Activated T-helper 2 cell treated with anti-CD3 and anti-CD28 coated beads, Interferon-gamma antibody, Interleukin-2, Interleukin-4, amounts not matched to agents 10 μg/mL and 5 μg/mL and 100 μg/mL, durations not matched to agents 14 hours and 24 hours and 36 hours (primary cell): Measurements from ENCODE around the gene PALLD. TPM values are rescaled to one million over a fixed set of nuclear protein-coding genes. Genes with fewer than 3 reads are reported as not detected.
A peak's percentile ranks its signal among the peaks of the same experiment; 100 is the strongest.

ENCODE experiments used
- DNase-seq: peaks from one replicate; pipeline ENCODE4 v3.0.0; 2021; ENCODE audit warnings: low spot score
- H3K27ac Mint-ChIP-seq: one replicate; pipeline ENCODE4 v1.8.0; 2021; ENCODE audit warnings: mixed read lengths
- H3K27me3 Mint-ChIP-seq: one replicate; pipeline ENCODE4 v1.8.0; 2021; ENCODE audit warnings: low read depth, mixed read lengths
- H3K36me3 Mint-ChIP-seq: one replicate; pipeline ENCODE4 v1.8.0; 2021; ENCODE audit warnings: low read depth, mixed read lengths
- H3K4me1 Mint-ChIP-seq: one replicate; pipeline ENCODE4 v1.8.0; 2021; ENCODE audit warnings: low read depth, mixed read lengths
- H3K4me3 Mint-ChIP-seq: one replicate; pipeline ENCODE4 v1.8.0; 2021; ENCODE audit warnings: low read depth, mild to moderate bottlenecking, moderate library complexity, mixed read lengths
- H3K9me3 Mint-ChIP-seq: one replicate; pipeline ENCODE4 v1.8.0; 2021; ENCODE audit warnings: mixed read lengths
- intact Hi-C: fragments of 100-400 bp; cut with micrococcal nuclease; formaldehyde crosslinking; loops from one replicate; pipeline ENCODE4 v1.15.1; 2023
- total RNA-seq: library from RNA; stranded (reverse); gene quantifications from 2 replicates; pipeline ENCODE4 v1.2.3, GENCODE V29; 2022

Gene PALLD
- total RNA-seq, 1 donor from 2014 or later = 19.8 TPM

- peaks cover 17% of the 10 kb centered on the region for H3K36me3 Mint-ChIP-seq
- peaks cover 4% of the 10 kb centered on the region for H3K9me3 Mint-ChIP-seq
- H3K27me3 Mint-ChIP-seq = peaks cover 25% of the 10 kb centered on the region
- peaks cover 45% of the 10 kb centered on the region for H3K4me1 Mint-ChIP-seq
- peak; percentile 41 for DNase-seq
- H3K4me3 Mint-ChIP-seq = peak overlapping the region; percentile 91
- peak overlapping the region; percentile 88 for H3K27ac Mint-ChIP-seq
- intact Hi-C loops = loop anchor here (1.0 kb wide), 2 partner anchors 29 to 163 kb away; partner anchors contain the start of gene DDX60
Measured at GRCh38 chr4:168480931-168481611, 15.8 kb upstream of the PALLD start.

DNA sequence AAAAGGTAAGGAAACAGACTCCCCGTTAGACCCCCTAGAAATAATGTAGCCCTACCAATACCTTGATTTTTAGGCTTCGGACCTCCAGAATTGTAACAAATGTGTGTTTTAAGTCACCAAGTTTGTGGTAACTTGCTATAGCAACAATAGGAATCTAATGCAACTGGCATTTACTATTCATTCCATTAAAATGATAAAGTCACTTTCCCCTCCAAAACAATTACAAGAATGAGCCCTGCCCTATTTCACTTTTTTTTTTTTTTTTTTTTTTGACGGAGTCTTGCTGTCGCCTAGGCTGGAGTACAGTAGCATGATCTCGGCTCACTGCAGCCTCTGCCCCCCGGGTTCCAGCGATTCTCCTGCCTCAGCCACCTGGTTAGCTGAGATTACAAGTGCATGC, 13.0 kb upstream of the PALLD start:
- Mint-ChIP-seq H3K27me3 (peaks cover 12% of the 10 kb centered on the region), H3K36me3 (peaks cover 7% of the 10 kb centered on the region), H3K9me3 (peaks cover 4% of the 10 kb centered on the region), H3K4me1 (peaks cover 39% of the 10 kb centered on the region), H3K4me3 (no peak overlapping the region), H3K27ac (no peak overlapping the region)
- DNase-seq = no peak
- intact Hi-C loops = no loop called here

GRCh38 chr4:168484626-168485025, 12.2 kb upstream of the PALLD start:
- Mint-ChIP-seq H3K27ac (no peak overlapping the region), H3K36me3 (peaks cover 4% of the 10 kb centered on the region), H3K27me3 (peaks cover 8% of the 10 kb centered on the region), H3K4me1 (peaks cover 35% of the 10 kb centered on the region), H3K9me3 (peaks cover 4% of the 10 kb centered on the region), H3K4me3 (no peak overlapping the region)
- no peak for DNase-seq
- intact Hi-C loops = no loop called here

- Mint-ChIP-seq H3K4me1 (peaks cover 34% of the 10 kb centered on the region), H3K4me3 (no peak overlapping the region), H3K9me3 (peaks cover 4% of the 10 kb centered on the region), H3K36me3 (peaks cover 4% of the 10 kb centered on the region), H3K27ac (no peak overlapping the region), H3K27me3 (peaks cover 8% of the 10 kb centered on the region)
- DNase-seq = no peak
- intact Hi-C loops = no loop called here
Measured at GRCh38 chr4:168485156-168485910, 11.5 kb upstream of the PALLD start.

GRCh38 chr4:168486912-168487281, 10.0 kb upstream of the PALLD start:
- H3K4me1 Mint-ChIP-seq = peaks cover 20% of the 10 kb centered on the region
- no peak overlapping the region for H3K4me3 Mint-ChIP-seq
- H3K27ac Mint-ChIP-seq = no peak overlapping the region
- peaks cover 3% of the 10 kb centered on the region for H3K9me3 Mint-ChIP-seq
- DNase-seq = no peak
- peaks cover 3% of the 10 kb centered on the region for H3K36me3 Mint-ChIP-seq
- H3K27me3 Mint-ChIP-seq = peaks cover 11% of the 10 kb centered on the region
- intact Hi-C loops = no loop called here

GRCh38 chr4:168487282-168488035, 9.4 kb upstream of the PALLD start:
- Mint-ChIP-seq H3K27ac (no peak overlapping the region), H3K9me3 (no peaks in the 10 kb centered on the region), H3K4me1 (peaks cover 14% of the 10 kb centered on the region), H3K27me3 (peaks cover 6% of the 10 kb centered on the region), H3K4me3 (no peak overlapping the region), H3K36me3 (no peaks in the 10 kb centered on the region)
- intact Hi-C loops = no loop called here
- no peak for DNase-seq

DNA sequence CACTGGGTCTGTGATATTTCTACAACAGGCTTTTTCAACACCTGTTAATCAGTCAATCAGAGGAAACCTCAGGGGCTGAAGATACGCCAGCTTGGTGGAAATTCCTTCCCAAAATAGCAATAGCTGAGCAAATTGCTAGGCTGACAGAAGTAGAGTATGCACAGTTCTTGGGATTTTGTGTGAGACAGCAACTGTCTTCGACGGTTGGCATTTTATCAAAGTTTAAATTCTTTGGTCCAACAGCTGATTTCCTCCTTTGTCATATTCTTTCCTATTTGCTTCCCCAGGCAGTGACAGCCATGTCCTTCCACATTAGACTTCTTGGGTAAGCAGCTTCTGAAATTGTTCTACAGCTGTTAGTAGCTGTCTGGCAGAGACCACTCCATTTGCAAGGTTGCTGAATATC, 8.0 kb upstream of the PALLD start:
- intact Hi-C loops = no loop called here
- Mint-ChIP-seq H3K27me3 (peaks cover 9% of the 10 kb centered on the region), H3K4me1 (peaks cover 7% of the 10 kb centered on the region), H3K36me3 (no peaks in the 10 kb centered on the region), H3K27ac (no peak overlapping the region), H3K9me3 (no peaks in the 10 kb centered on the region), H3K4me3 (no peak overlapping the region)
- no peak for DNase-seq

GRCh38 chr4:168489616-168490015, 7.2 kb upstream of the PALLD start:
- H3K27ac Mint-ChIP-seq = no peak overlapping the region
- H3K36me3 Mint-ChIP-seq = no peaks in the 10 kb centered on the region
- H3K4me1 Mint-ChIP-seq = peaks cover 7% of the 10 kb centered on the region
- H3K4me3 Mint-ChIP-seq = no peak overlapping the region
- peaks cover 12% of the 10 kb centered on the region for H3K27me3 Mint-ChIP-seq
- H3K9me3 Mint-ChIP-seq = no peaks in the 10 kb centered on the region
- DNase-seq = no peak
- intact Hi-C loops = no loop called here

DNA sequence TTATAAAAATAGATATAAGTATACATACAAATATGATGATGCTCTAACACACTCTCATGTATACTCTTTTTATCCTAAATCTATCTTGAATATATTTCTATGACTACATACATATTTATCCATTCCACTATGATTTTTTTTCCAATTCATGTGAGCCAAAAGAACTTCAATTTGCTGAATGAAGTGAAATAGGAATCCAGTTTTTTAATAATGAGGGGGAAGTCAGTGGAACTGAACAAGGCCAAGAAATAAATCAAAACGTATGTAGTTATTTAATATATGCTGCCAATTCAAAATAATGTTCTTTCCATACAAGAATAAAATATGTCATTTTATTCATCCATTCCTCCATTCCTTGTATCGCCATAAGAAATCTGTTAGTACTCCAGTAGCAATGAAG, 6.1 kb upstream of the PALLD start:
- H3K9me3 Mint-ChIP-seq = no peaks in the 10 kb centered on the region

DNA sequence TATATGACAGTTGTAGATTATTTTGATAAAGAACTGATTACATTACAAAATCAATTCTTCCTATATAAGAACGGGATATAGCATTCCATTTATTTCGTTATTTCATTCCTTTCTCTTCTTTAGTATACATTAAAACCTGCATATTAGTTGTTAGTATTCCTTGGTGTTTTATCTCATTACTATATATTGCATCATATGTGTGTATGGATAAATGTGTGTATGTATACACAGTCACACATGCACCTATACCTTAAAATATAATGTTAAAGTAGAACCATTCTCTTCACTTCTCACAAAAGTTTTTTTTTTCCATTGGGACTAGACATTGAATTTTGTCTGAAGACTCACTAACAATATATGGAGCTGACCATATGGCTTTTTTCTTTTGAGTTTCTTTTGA, 5.3 kb upstream of the PALLD start:
- intact Hi-C loops = no loop called here
- Mint-ChIP-seq H3K36me3 (no peaks in the 10 kb centered on the region), H3K4me1 (peaks cover 7% of the 10 kb centered on the region), H3K9me3 (no peaks in the 10 kb centered on the region), H3K27me3 (peaks cover 19% of the 10 kb centered on the region), H3K4me3 (no peak overlapping the region), H3K27ac (no peak overlapping the region)
- DNase-seq = no peak

More for the DNA sequence above, 6.1 kb upstream of the PALLD start:
- no peak overlapping the region for H3K27ac Mint-ChIP-seq
- no peaks in the 10 kb centered on the region for H3K36me3 Mint-ChIP-seq
- peaks cover 7% of the 10 kb centered on the region for H3K4me1 Mint-ChIP-seq
- H3K27me3 Mint-ChIP-seq = peaks cover 16% of the 10 kb centered on the region
- H3K4me3 Mint-ChIP-seq = no peak overlapping the region
- DNase-seq = no peak
- intact Hi-C loops = no loop called here

GRCh38 chr4:168498251-168498650, 1.4 kb downstream of the PALLD start:
- no peak overlapping the region for H3K4me3 Mint-ChIP-seq

DNA sequence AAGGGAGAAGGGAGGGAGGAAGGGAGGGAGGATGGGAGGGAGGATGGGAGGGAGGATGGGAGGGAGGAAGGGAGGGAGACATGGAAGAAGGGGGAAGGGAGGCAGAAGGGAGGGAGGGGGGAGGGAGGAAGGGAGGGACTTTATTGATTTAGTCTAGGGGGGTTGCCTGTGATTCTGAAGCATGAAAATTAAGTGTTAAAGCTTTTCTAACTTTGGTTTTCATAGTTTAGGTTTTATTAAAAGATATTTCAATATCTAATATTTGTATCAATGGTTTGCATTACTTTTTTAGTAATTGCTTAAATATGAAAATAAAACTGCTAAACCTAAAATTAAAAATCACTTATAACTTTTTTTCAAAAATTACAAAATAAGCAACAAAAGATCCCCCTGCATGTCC, 2.4 kb downstream of the PALLD start:
- Mint-ChIP-seq H3K9me3 (no peaks in the 10 kb centered on the region), H3K36me3 (no peaks in the 10 kb centered on the region), H3K4me1 (peaks cover 2% of the 10 kb centered on the region), H3K4me3 (no peak overlapping the region), H3K27me3 (peaks cover 43% of the 10 kb centered on the region), H3K27ac (no peak overlapping the region)
- no peak for DNase-seq
- intact Hi-C loops = no loop called here

More at GRCh38 chr4:168498251-168498650, 1.4 kb downstream of the PALLD start:
- Mint-ChIP-seq H3K27me3 (peaks cover 41% of the 10 kb centered on the region), H3K4me1 (no peaks in the 10 kb centered on the region), H3K36me3 (no peaks in the 10 kb centered on the region), H3K27ac (no peak overlapping the region), H3K9me3 (no peaks in the 10 kb centered on the region)
- intact Hi-C loops = no loop called here
- DNase-seq = no peak

DNA sequence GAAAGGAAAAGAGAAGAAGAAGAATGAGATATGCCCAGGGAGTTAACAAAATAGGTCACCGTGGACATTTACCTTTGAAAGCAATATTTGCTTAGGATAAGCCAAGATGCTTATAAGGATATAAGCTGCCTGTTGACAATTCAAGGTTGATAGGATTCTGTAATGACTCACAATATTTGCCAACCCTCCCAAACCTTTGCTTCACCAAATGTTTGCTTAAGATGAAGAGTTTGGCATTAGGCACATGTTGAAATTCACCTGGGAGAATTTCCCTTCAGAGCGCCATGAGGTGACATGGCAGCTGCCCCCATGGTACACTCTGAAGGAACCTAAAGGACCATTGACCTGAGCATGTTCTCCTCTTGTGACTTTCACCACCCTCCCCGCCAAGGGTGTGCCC, 4.6 kb downstream of the PALLD start:
- no peak for DNase-seq
- Mint-ChIP-seq H3K27me3 (peaks cover 36% of the 10 kb centered on the region), H3K4me3 (no peak overlapping the region), H3K4me1 (peaks cover 2% of the 10 kb centered on the region), H3K36me3 (no peaks in the 10 kb centered on the region), H3K27ac (no peak overlapping the region), H3K9me3 (no peaks in the 10 kb centered on the region)
- intact Hi-C loops = no loop called here
